GM19025 (cell line): ENCODE data around the gene DNAH7.

Experiments
- ATAC-seq: cut with Tn5 transposase; IDR thresholded peaks from one replicate; pipeline ENCODE4 v1.9.1; 2021; ENCODE audit warnings: mild to moderate bottlenecking, low read depth, moderate library complexity; ENCODE audit not compliant: unreplicated experiment

The DNAH7 gene

GRCh38 chr2:196079052-196079451 lies 10.4 kb upstream of the DNAH7 start:
- ATAC-seq, result no peak

DNA sequence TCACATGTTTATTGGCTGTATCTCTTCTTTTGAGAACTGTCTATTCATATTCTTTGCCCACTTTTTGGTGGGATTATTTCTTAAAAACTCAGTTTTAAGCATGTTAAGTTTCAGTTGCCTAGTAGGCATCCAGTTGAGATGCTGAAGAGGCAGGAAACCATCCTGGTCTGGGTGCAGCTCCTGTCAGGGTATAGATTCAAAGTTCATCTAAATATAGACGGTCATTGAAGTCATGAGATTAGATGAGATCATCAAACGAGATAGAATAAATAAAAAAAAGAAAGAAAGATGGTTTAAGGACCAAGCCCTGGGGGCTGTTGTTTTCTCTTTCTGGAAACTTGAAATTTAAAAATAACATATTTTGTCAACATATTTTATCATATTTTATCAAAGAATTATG lies 9.2 kb upstream of the DNAH7 start:
- no peak for ATAC-seq

- ATAC-seq, result no peak
These were observed 8.3 kb upstream of the DNAH7 start for GRCh38 chr2:196076778-196077568.

DNA sequence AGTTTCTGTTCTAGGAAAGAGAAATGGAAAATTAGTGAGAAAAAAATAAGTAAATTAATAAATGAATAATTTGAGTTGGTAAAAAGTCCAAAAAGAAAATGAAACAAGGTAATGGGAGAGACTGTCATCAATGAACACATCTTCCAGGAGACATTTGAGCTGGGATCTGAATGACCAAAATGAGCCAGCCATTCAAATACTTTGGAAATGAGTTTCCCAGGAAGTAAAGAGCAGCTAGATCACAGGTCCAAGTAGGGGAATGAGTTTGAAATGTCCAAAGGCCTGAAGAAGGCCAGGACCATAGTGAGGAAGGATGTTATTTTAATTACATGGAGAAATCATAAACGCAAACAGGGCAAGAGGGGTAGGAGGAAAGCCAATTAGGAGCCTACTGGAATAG lies 6.6 kb upstream of the DNAH7 start:
- no peak for ATAC-seq

GRCh38 chr2:196074631-196075030 lies 6.0 kb upstream of the DNAH7 start:
- no peak for ATAC-seq

GRCh38 chr2:196073521-196073920 lies 4.9 kb upstream of the DNAH7 start:
- ATAC-seq, result no peak

DNA sequence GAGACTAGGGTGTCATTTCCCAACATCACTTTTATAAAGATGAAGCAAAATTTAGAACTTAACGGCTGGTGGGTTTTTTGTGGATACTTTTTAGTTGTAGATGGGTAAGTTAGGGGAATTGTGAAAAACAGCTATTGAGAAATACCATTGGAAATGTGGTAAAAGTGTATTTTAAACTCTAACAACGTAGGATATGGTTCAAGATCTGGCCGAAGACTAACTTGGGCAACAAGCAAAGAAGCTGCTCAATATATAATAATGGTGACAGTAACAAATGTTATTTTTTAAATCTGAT lies 1.6 kb downstream of the DNAH7 start:
- no peak for ATAC-seq

DNA sequence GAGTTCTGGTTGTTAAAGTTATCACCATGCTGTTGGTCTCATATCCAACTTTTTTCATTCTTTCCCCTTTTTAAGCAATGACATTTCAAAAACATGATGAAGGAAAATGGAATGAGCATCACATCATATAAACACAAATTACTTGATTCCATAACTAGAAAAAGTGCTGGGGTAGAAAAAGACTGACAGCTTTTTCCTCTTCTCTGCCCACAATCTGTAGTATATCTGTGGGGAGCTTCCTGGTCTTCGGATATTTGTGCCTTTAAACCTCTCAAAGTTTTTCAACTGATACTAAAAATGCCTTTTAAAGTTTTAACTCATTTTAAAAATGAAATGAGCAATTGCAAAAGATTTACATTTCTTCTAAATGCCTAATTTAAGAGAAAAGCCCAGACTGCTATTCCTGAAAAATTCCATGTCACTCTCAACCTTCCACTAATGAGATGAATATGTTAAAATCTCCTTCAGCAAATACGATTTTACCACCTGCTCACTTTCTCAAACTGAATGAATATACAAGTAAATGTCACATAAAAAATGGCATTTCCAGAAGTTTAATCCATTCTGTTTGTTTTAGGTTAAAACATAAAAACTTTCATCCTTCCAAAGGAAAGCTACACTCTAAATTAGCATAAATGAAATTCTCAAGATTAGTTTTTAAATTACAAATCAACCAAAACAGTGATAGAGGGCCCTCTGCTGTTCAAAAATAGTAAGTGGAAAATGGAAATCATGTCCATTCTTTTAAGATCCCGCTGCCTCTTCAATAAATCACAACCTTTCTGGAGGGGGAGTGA lies 2.1 kb downstream of the DNAH7 start:
- no peak for ATAC-seq

- ATAC-seq, result no peak
These were observed 4.9 kb downstream of the DNAH7 start for GRCh38 chr2:196063773-196064172.

DNA sequence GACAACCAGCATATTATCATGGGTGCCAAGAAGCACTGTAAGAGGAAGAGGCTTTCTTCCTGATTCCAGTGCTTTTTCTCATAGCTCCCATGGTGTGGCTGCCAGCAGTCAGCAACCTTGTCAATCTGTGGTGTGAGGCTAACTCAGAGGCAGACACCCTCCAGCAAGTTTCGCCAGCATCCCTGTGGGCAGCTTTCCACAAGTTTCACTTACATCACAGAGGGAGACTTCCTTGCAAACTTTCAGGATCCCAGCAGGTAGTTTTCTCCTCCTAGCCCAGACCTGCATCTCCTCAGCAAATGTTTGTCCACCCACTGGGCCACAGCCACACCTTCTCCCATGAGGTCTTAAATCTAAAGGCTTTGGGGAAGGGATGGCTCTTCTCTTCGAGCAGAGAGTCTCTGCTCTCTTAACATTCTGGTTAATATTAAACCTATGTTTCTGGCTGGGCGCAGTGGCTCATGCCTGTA lies 9.1 kb downstream of the DNAH7 start:
- no peak for ATAC-seq

- ATAC-seq, result no peak
These were observed 14.0 kb downstream of the DNAH7 start for GRCh38 chr2:196054631-196055030.

DNA sequence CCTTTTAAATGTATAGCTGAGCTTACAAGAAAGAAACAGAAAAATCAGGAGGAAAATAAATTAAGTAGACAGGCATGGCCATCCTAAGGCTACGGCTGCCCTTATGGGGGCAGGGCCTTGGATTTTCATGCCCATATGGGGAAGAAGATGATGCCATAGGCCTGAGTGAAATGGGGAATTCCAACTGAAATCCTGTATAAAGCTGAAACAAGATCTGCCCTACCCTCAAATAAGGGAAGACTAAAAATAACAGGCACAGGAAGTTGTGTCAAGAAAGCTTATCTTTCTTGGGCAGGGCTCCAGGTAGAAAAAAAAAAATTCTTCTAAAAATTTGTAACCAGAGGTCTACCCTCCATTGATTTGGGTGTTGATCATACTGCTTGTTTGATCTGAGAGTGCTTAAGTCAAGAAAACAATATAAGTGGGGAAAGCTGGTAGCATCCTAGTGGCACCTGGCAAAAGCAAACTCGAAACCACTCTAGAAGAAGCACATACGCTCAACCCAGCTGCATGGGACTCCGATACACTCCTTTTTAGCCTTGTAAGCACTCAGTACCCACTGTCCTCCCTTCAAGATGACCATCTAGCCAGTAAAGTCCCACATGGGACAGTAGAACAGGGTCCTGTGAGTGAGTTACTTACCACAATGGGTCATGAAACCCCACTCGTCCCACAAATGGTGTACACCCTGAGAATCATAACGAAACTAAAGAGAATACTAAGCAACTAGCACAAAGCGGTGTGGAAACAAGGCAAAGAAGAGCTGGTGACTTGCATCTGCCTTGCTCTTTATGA lies 22.3 kb downstream of the DNAH7 start:
- no peak for ATAC-seq

GRCh38 chr2:196041786-196042185 lies 26.9 kb downstream of the DNAH7 start:
- no peak for ATAC-seq

- ATAC-seq, result no peak
These were observed 28.4 kb downstream of the DNAH7 start for GRCh38 chr2:196040218-196040617.

GRCh38 chr2:196036442-196036841 lies 32.2 kb downstream of the DNAH7 start:
- ATAC-seq, result no peak

GRCh38 chr2:196018037-196018436 lies 50.6 kb downstream of the DNAH7 start:
- no peak for ATAC-seq

GRCh38 chr2:196012314-196012713 lies 56.3 kb downstream of the DNAH7 start:
- ATAC-seq, result no peak

GRCh38 chr2:196000551-196000950 lies 68.1 kb downstream of the DNAH7 start:
- no peak for ATAC-seq

DNA sequence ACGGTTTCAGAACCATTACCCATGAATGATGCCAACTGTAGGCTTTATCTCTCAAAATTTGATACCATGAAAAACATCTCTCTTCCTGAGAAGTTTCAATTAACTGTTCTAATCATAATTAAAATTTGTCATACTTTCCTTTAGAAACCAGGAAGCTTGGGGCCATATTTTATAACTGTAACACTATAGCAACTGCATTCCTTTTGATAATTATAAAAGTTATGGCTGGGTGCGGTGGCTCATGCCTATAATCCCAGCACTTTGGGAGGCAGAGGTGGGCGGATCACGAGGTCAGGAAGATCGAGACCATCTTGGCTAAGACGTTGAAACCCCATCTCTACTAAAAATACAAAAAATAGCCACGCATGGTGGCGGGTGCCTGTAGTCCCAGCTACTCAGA lies 70.6 kb downstream of the DNAH7 start:
- no peak for ATAC-seq

- no peak for ATAC-seq
These were observed 73.1 kb downstream of the DNAH7 start for GRCh38 chr2:195995499-195995898.

DNA sequence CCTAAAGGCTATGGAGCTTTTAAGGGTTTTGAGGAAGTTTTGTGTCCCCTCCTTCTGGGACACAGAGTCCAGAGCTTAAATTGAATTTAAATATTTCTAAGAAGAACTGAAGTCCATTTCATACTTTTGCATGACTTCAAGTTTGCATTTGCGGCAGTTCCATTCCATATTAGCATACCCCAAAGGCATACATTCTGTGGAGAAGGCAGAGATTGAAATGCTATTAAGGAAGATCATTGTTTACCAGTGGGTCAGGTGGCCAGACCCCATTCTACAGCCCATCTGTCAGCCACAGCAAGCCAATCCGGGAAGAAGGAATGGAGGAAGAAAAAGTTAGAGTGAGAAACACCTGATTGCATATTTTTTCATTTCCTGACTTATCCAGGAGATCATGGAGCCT lies 75.0 kb downstream of the DNAH7 start:
- no peak for ATAC-seq
